AG09319 (cell line): ENCODE results near the gene EBP.

Source experiments
- DNase-seq: peaks from one replicate; pipeline ENCODE4 v3.0.0-alpha.2; 2010; ENCODE audit warnings: low read depth; ENCODE audit errors: extremely low read depth
- TF ChIP-seq, protein P1 (sequence below): IDR thresholded peaks from 2 replicates; pipeline ENCODE4 v1.5.1; 2011; ENCODE audit warnings: low read depth, mild to moderate bottlenecking, inconsistent platforms, low read length, moderate library complexity

Gene EBP

DNA sequence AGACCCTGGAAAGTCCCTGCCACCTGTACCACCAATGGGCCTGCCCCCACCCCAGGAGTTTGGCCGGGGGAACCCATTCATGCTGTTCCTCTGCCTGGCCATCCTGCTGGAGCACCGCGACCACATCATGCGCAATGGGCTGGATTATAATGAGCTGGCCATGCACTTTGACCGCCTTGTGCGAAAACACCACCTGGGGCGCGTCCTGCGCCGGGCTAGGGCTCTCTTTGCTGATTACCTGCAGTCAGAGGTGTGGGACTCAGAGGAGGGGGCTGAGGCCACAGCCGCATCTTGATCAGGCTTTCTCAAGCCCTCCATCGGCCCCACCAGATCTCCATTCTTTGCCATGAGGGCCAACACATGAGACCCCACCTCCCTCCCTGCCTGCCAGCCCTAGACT lies 39.1 kb downstream of the EBP start:
- DNase-seq = no peak
- TF ChIP-seq, protein P1, sequence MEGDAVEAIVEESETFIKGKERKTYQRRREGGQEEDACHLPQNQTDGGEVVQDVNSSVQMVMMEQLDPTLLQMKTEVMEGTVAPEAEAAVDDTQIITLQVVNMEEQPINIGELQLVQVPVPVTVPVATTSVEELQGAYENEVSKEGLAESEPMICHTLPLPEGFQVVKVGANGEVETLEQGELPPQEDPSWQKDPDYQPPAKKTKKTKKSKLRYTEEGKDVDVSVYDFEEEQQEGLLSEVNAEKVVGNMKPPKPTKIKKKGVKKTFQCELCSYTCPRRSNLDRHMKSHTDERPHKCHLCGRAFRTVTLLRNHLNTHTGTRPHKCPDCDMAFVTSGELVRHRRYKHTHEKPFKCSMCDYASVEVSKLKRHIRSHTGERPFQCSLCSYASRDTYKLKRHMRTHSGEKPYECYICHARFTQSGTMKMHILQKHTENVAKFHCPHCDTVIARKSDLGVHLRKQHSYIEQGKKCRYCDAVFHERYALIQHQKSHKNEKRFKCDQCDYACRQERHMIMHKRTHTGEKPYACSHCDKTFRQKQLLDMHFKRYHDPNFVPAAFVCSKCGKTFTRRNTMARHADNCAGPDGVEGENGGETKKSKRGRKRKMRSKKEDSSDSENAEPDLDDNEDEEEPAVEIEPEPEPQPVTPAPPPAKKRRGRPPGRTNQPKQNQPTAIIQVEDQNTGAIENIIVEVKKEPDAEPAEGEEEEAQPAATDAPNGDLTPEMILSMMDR = no peak

DNA sequence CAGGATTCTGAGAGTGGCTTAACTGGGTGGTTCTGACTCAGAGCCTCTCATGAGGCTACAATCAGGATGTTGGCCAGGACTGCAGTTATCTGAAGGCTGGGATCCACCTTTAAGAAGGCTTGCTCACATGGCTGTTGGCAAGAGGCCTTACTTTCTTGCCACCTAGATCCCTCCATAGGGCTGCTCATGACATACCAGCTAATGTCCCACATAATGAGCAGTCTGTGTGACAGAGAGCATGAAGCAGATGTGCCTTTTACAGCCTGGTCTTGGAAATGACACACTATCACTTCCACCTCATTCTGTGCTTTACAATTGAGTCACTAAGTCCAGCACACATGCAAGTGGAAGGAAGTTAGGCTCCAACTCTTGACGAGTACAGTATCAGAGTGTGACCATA lies 48.4 kb downstream of the EBP start:
- TF ChIP-seq, protein P1 = no peak
- DNase-seq = no peak

DNA sequence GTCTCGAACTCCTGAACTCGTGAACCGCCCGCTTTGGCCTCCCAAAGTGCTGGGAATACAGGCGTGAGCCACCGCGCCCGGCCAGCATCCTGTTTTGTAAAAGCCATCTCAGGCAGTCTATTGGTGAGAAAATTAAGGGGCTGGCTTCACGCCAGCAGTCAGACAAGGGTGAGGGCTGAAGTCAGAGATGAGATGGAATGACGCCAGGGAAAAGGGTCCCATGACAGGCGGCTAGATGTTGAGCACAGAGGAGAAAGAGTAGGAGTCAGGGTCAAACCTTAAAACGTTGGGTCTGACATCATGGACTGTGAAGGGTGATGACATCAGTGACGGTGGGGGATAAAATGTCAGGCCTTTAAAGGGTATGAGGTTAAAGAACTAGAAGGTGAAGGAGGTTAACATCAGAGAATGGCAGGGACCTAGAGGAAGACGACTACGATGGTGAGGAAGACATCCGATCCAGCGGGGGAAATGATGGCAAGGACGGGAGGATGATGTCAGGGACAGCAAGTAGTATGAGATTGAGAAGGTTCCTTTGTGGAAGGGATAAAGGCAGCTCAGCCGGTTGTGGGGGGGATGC lies 52.2 kb downstream of the EBP start:
- TF ChIP-seq, protein P1 = no peak
- DNase-seq = no peak

- peak; percentile 86 for DNase-seq
- TF ChIP-seq, protein P1 = peak; percentile 35
These were observed 53.0 kb downstream of the EBP start, which contains the start of gene RBM3 for GRCh38 chrX:48574270-48575266. RBM3 (plus strand) TSS chrX:48574484; CDS start chrX:48575181, 697 bp downstream.

GRCh38 chrX:48575642-48576041 lies 54.0 kb downstream of the EBP start:
- TF ChIP-seq, protein P1 = no peak
- no peak for DNase-seq

GRCh38 chrX:48576108-48576507 lies 54.5 kb downstream of the EBP start:
- no peak for DNase-seq
- TF ChIP-seq, protein P1 = no peak
